Thyroid gland (tissue), 4 donors: Measurements from ENCODE around the gene RNF126. TPM values are rescaled to one million over a fixed set of nuclear protein-coding genes. Genes with fewer than 3 reads are reported as not detected.

Experiments
- DNase-seq, 2 donors: peaks; one replicate each; pipeline ENCODE4 v3.0.0-alpha.2; 2019
- H3K27ac ChIP-seq, 3 donors: fragments of 200-600 bp; sonication (generic); 1 replicate in 2 of 3; 2 replicates in 1 of 3; pipeline ENCODE4 v1.5.1; 2016 to 2019; ENCODE audit warnings: mild to moderate bottlenecking in 1 of 3, moderate library complexity in 1 of 3
- H3K27me3 ChIP-seq: fragments of 200-600 bp; sonication (generic); one replicate; pipeline ENCODE4 v1.5.1; 2019
- H3K36me3 ChIP-seq, 2 donors: fragments of 200-600 bp; sonication (generic); one replicate each; pipeline ENCODE4 v1.5.1; 2016 to 2019
- H3K4me1 ChIP-seq, 2 donors: fragments of 200-600 bp; sonication (generic); one replicate each; pipeline ENCODE4 v1.5.1; 2017 to 2019
- H3K4me3 ChIP-seq, 3 donors: fragments of 200-600 bp; sonication (generic); replicated peaks in 1 of 3; 1 replicate in 2 of 3; 2 replicates in 1 of 3; pipeline ENCODE4 v1.5.1; 2016; ENCODE audit warnings: mild to moderate bottlenecking in 1 of 3
- H3K9me3 ChIP-seq: fragments of 200-600 bp; sonication (generic); one replicate; pipeline ENCODE4 v1.5.1; 2017
- CTCF ChIP-seq, 6 experiments: fragments of 200-600 bp in 3 of 6; fragments of 450-650 bp in 3 of 6; sonication (generic) in 3 of 6; IDR thresholded peaks; one replicate each; pipeline ENCODE4 v1.5.1; 2016 to 2019; ENCODE audit warnings: antibody characterized with exemption in 6 of 6, mild to moderate bottlenecking in 2 of 6, inconsistent platforms in 1 of 6, moderate library complexity in 1 of 6
- POLR2A ChIP-seq, 2 donors: fragments of 450-650 bp; IDR thresholded peaks; one replicate each; pipeline ENCODE4 v1.6.1; 2017; ENCODE audit warnings: antibody characterized with exemption in 2 of 2, mild to moderate bottlenecking in 2 of 2, moderate library complexity in 1 of 2
- WGBS, 2 donors: methylation state at CpG; one replicate each; pipeline ENCODE4 v1.1.5; 2017; 5-methylcytosine and 5-hydroxymethylcytosine counted together
- intact Hi-C: fragments of 100-400 bp; cut with DNase I; formaldehyde crosslinking; loops from one replicate; pipeline ENCODE4 v1.15.1; 2023
- total RNA-seq, 4 donors: library from RNA; depleted of rRNA; stranded (reverse); fragments of >200 nt; gene quantifications; one replicate each; pipeline ENCODE4 v1.2.3, GENCODE V29; 2016

RNF126 gene
- total RNA-seq, 4 donors from 2014 or later: 41.4 to 55.5 (median 53.5) TPM

GRCh38 chr19:647566-648284, 15.3 kb downstream of the RNF126 start:
- peaks cover 37 to 48% of the 10 kb centered on the region in 2 donors for H3K36me3 ChIP-seq
- no peak overlapping the region for H3K4me3 ChIP-seq
- WGBS, 2 donors: 93 to 95% methylated on average over 42 to 51 of the region's 52 CpGs
- no peaks in the 10 kb centered on the region for H3K4me1 ChIP-seq
- H3K27me3 ChIP-seq: no peaks in the 10 kb centered on the region
- no peaks in the 10 kb centered on the region for H3K9me3 ChIP-seq
- intact Hi-C loops: no loop called here
- no peak overlapping the region for H3K27ac ChIP-seq
- DNase-seq: no peak
- TF ChIP-seq CTCF (IDR thresholded peaks at IDR 0.05) (no peak), POLR2A (IDR thresholded peaks at IDR 0.05) (no peak)

GRCh38 chr19:646779-647565, 16.0 kb downstream of the RNF126 start:
- H3K36me3 ChIP-seq: peaks cover 37 to 48% of the 10 kb centered on the region in 2 donors
- no peak for DNase-seq
- 92 to 96% methylated on average over 33 to 48 of the region's 48 CpGs for WGBS, 2 donors

GRCh38 chr19:645912-646778, 16.9 kb downstream of the RNF126 start:
- no peaks in the 10 kb centered on the region for H3K4me1 ChIP-seq
- 94% methylated on average over 47 to 60 of the region's 62 CpGs for WGBS, 2 donors
- TF ChIP-seq CTCF (IDR thresholded peaks at IDR 0.05) (no peak), POLR2A (IDR thresholded peaks at IDR 0.05) (no peak)
- no peak overlapping the region for H3K4me3 ChIP-seq
- H3K9me3 ChIP-seq: no peaks in the 10 kb centered on the region
- intact Hi-C loops: no loop called here
- H3K27me3 ChIP-seq: no peaks in the 10 kb centered on the region
- no peak for DNase-seq
- no peak overlapping the region for H3K27ac ChIP-seq
- peaks cover 34 to 43% of the 10 kb centered on the region in 2 donors for H3K36me3 ChIP-seq

More at GRCh38 chr19:646779-647565, 16.0 kb downstream of the RNF126 start:
- no peaks in the 10 kb centered on the region for H3K4me1 ChIP-seq
- TF ChIP-seq CTCF (IDR thresholded peaks at IDR 0.05) (no peak), POLR2A (IDR thresholded peaks at IDR 0.05) (no peak)
- no peak overlapping the region for H3K27ac ChIP-seq
- no peak overlapping the region for H3K4me3 ChIP-seq
- H3K27me3 ChIP-seq: no peaks in the 10 kb centered on the region
- H3K9me3 ChIP-seq: no peaks in the 10 kb centered on the region
- intact Hi-C loops: no loop called here

GRCh38 chr19:644789-645188, 18.2 kb downstream of the RNF126 start:
- intact Hi-C loops: no loop called here
- H3K36me3 ChIP-seq: peaks cover 28 to 34% of the 10 kb centered on the region in 2 donors
- 92 to 94% methylated on average over 9 to 14 of the region's 14 CpGs for WGBS, 2 donors
- no peaks in the 10 kb centered on the region for H3K27me3 ChIP-seq
- no peak overlapping the region for H3K4me3 ChIP-seq
- TF ChIP-seq POLR2A (IDR thresholded peaks at IDR 0.05): no peak
- no peak for TF ChIP-seq CTCF (IDR thresholded peaks at IDR 0.05)
- H3K4me1 ChIP-seq: peaks cover 2 to 3% of the 10 kb centered on the region in 2 donors
- H3K9me3 ChIP-seq: no peaks in the 10 kb centered on the region
- DNase-seq: no peak
- H3K27ac ChIP-seq: no peak overlapping the region
